HUES6 (cell line): ENCODE data around the gene ABCC5.

ENCODE experiments used
- H3K27ac ChIP-seq: 2 replicates; pipeline ENCODE4 v1.7.0; 2013; ENCODE audit warnings: low read depth, mild to moderate bottlenecking, low read length, inconsistent platforms
- H3K27me3 ChIP-seq: 2 replicates; pipeline ENCODE4 v1.6.1; 2013; ENCODE audit warnings: low read length; ENCODE audit not compliant: control insufficient read depth, insufficient read depth
- H3K36me3 ChIP-seq: 2 replicates; pipeline ENCODE4 v1.6.1; 2013; ENCODE audit warnings: low read length; ENCODE audit not compliant: control insufficient read depth, insufficient read depth
- H3K4me1 ChIP-seq: 2 replicates; pipeline ENCODE4 v1.6.1; 2013; ENCODE audit warnings: low read length; ENCODE audit not compliant: control insufficient read depth, insufficient read depth
- H3K4me3 ChIP-seq: 2 replicates; pipeline ENCODE4 v1.5.1; 2013; ENCODE audit warnings: low read depth, low read length
- H3K9ac ChIP-seq: one replicate; pipeline ENCODE4 v1.6.1; 2013; ENCODE audit warnings: mild to moderate bottlenecking, low read length
- H3K9me3 ChIP-seq: 2 replicates; pipeline ENCODE4 v1.6.1; 2013; ENCODE audit warnings: low read depth, low read length; ENCODE audit not compliant: control insufficient read depth, insufficient read depth

ABCC5 gene

DNA sequence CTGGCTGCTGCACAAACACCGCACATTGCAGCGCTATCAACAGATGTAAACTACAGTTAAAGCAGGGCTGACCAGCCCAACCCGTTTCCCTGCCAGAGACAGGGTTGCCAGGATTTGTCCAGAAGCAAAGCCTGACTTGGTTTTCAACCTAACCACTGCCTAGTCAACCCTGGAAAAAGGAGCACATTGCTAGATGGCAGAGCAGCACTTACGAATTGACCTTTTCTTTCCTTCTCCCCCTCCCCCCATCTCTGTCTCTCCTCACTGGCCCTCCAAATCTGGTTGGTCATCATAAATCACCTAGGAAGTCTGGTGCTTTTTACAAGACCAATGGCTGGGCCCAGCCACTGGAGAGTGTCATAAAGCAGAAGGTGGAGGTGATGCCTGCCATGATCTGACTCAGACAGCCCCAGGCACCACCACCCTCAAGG, 51.3 kb downstream of the ABCC5 start:
- Histone ChIP-seq H3K36me3 (peaks cover 79% of the 10 kb centered on the region), H3K4me1 (peaks cover 16% of the 10 kb centered on the region; the same call in 1 of the 2 replicates), H3K27ac (no peak overlapping the region), H3K4me3 (no peak overlapping the region), H3K9ac (no peak overlapping the region), H3K27me3 (no peaks in the 10 kb centered on the region), H3K9me3 (no peaks in the 10 kb centered on the region)

DNA sequence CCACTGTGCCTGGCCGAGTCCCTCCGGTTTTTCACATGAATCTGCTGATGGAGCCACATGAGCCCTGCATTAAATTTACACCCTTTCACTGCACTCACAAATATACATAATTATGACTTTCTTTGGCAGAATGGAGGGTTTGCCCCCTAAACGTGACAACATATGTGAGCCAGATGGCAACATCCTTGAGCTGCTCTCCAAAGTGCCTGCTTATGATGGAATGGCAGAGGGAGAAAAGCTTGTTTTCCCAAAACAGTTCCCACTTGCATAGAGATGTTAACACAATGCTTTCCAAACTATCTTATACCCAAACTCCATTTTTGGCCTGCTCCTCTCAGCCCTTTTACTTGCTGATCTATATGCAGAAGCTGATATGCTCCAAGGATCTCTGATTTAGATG, 54.9 kb downstream of the ABCC5 start:
- Histone ChIP-seq H3K9me3 (no peaks in the 10 kb centered on the region), H3K9ac (no peak overlapping the region), H3K4me3 (no peak overlapping the region), H3K27me3 (no peaks in the 10 kb centered on the region), H3K4me1 (peaks cover 16% of the 10 kb centered on the region; the same call in 1 of the 2 replicates), H3K36me3 (peaks cover 83% of the 10 kb centered on the region), H3K27ac (no peak overlapping the region)

DNA sequence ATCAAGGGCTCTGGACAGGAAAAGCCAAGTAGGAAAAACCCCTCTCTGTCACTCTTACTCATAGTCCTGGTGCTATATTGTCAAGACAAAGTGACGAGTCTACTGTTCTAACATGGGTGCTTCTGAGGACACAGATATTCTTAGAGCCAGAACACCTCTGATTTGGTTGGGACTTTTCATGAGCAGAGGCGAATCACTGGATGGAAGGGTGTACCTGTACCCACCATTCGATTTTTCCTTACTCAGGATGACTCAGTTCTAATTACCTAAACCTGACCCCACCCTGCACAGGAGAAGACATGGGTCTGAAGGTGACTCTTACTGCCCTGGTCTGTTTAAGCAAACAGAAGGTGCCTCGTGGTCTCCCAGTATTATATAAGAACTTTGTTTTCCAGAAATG, 58.5 kb downstream of the ABCC5 start:
- no peak overlapping the region; the same call in 1 of the 2 replicates for H3K27ac ChIP-seq
- H3K9me3 ChIP-seq, result no peaks in the 10 kb centered on the region
- H3K36me3 ChIP-seq, result peaks cover 62% of the 10 kb centered on the region
- no peak overlapping the region for H3K9ac ChIP-seq
- H3K4me3 ChIP-seq, result no peak overlapping the region
- H3K4me1 ChIP-seq, result peaks cover 15% of the 10 kb centered on the region
- no peaks in the 10 kb centered on the region for H3K27me3 ChIP-seq

DNA sequence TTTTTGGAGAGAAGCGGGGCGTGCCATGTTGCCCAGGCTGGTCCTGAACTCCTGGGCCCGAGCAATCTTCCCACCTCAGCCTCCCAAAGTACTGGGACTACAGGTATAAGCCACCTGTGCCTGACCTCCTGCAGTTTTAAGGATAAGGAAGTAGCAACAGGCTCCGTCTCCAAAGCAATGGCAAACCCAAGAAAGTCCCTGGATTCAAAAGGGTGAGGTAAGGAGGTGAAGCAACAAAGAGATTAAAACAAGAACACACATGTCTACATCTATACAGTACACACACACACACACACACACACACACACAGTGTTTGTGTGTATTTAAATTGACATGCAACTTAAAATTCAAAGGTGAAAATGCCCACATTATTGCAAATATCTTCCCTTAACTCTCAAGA, 58.9 kb downstream of the ABCC5 start:
- Histone ChIP-seq H3K4me1 (peaks cover 15% of the 10 kb centered on the region), H3K27me3 (no peaks in the 10 kb centered on the region), H3K27ac (no peak overlapping the region; the same call in 1 of the 2 replicates), H3K9ac (no peak overlapping the region), H3K36me3 (peaks cover 57% of the 10 kb centered on the region), H3K4me3 (no peak overlapping the region), H3K9me3 (no peaks in the 10 kb centered on the region)

DNA sequence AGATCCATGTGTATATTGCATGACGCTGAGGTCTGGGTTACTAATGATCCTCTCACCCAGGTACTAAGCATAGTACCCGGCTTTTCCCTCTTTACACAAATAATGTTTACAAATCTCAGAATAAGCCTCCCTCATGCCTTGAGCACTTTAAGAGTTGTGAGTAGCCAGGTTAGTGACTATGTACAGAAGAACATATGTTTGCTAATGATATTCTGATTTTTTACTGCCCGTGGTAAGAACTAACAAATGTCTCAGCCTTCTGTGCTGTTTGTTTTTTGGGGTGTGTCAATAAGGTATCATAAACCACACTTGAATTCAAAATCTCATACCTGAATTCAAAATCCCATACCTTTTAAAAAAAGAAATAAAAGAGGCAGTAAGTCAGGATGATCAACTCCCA, 59.5 kb downstream of the ABCC5 start:
- Histone ChIP-seq H3K36me3 (peaks cover 52% of the 10 kb centered on the region), H3K27ac (no peak overlapping the region), H3K9ac (no peak overlapping the region), H3K4me1 (peaks cover 15% of the 10 kb centered on the region), H3K27me3 (no peaks in the 10 kb centered on the region), H3K4me3 (no peak overlapping the region), H3K9me3 (no peaks in the 10 kb centered on the region)

DNA sequence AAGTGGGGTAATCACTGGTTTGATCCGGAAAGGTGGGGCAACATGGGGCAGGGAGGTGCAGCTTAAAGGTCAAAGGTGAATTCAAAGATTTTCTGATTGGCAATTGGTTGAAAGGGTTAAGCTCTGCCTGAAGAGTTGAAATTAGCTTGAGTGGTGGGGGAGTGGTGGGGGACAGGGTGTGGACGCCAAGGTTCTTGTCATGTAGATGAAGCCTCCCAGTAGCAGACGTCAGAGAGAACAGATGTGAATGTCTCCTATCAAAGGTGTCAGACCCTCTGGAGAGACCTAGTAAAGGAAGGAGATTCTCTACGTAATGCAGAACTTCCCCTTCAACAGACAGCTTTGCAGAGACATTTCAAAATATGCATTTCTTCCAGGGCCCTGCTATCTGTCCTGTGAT, 62.8 kb downstream of the ABCC5 start:
- Histone ChIP-seq H3K9me3 (no peaks in the 10 kb centered on the region), H3K36me3 (peaks cover 48% of the 10 kb centered on the region), H3K27me3 (no peaks in the 10 kb centered on the region), H3K27ac (peak overlapping the region; percentile 51; the same call in 1 of the 2 replicates), H3K9ac (peak overlapping the region; percentile 15), H3K4me1 (peaks cover 17% of the 10 kb centered on the region), H3K4me3 (no peak overlapping the region; the same call in 1 of the 2 replicates)

DNA sequence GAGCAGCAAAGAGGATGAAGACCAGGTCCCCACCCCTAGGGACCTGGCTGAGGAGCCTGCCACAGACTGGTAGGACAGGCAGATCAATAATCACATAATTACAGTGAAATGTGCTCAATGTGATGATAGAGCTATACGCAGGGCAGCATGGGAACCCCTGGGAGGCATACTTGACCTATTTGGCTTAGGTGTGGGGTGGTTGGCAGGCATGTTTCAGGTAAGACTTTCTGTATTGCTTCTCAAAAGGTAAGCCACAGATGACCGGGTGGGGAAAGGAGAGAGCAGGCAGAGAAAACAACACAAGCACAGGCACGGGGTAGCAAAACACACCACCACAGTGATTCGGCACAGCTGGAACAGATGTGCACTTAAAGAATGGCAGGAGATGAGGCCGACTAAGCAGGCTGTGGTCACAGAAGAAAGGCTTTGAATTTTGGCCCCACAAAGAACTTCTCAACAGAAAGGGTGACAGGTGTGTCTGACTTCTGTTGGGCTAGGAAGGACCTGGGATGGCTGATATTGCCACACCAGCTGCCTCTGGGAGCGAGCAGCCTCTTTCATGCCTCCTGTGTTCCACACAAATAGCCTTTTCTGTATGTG, 64.1 kb downstream of the ABCC5 start:
- Histone ChIP-seq H3K27ac (no peak overlapping the region), H3K9ac (no peak overlapping the region), H3K36me3 (peaks cover 49% of the 10 kb centered on the region), H3K4me1 (peaks cover 17% of the 10 kb centered on the region), H3K4me3 (no peak overlapping the region), H3K9me3 (no peaks in the 10 kb centered on the region), H3K27me3 (no peaks in the 10 kb centered on the region)

DNA sequence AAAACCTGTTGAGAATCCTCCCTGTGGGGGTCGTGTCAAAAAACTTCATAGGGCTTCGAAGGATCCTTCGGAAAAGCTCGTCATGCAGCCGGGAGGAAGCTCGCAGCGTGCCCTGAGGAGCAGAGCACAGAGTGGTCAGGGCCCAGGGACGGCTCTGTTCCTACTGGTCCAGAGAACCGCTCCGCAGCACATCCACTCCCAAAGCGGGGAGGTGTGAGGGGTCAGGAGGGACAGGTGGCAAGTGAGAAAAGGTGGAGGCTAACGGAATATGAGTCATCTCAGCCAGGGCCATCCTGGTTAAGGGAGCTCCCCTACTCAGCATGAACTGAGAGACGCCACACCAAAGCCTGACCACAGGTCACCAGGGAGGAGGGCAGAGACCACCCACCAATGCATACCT, 66.2 kb downstream of the ABCC5 start:
- Histone ChIP-seq H3K9me3 (no peaks in the 10 kb centered on the region), H3K4me3 (no peak overlapping the region), H3K27me3 (no peaks in the 10 kb centered on the region), H3K9ac (no peak overlapping the region), H3K4me1 (peaks cover 17% of the 10 kb centered on the region), H3K36me3 (peaks cover 53% of the 10 kb centered on the region), H3K27ac (no peak overlapping the region)

DNA sequence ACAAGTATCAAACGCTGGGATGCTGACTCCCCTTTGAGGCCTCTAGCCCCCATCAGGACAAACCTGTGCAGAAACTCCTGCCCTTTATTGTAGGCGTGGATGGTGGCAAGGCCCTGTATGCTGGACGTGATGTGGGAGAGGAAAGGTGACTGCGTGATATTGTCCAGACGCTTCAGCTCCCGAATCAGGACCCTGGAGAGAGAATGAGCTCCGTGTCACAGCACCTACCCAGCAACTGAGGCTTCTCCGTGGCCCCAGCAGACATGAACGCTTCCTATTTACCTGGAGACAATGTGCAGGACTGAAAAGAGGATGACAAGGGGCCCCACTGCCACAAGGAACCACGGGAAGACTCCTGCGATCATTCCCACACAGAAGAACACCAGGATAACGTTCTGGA, 68.0 kb downstream of the ABCC5 start:
- Histone ChIP-seq H3K4me3 (no peak overlapping the region), H3K36me3 (peaks cover 65% of the 10 kb centered on the region), H3K9ac (no peak overlapping the region), H3K9me3 (no peaks in the 10 kb centered on the region), H3K27me3 (no peaks in the 10 kb centered on the region), H3K4me1 (peaks cover 7% of the 10 kb centered on the region), H3K27ac (no peak overlapping the region)

DNA sequence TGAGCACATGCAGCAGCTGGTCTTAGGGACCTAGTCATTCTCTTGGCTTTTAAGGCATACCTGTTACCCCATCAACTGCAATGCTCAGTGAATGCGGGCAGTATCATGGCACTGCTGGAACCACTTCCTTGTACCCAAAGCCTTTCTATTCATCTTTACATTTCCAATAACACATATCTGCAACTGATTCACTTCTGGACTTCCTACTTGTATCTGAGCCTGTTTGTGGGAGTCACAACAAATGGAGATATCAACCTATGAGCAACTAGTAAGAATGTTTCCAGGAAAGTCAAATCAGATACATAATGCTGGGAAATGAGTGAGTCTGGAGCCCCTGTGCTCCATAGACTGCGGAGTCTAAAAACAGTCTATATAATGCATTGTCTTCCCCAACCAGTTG, 71.6 kb downstream of the ABCC5 start:
- Histone ChIP-seq H3K4me3 (no peak overlapping the region), H3K9me3 (no peaks in the 10 kb centered on the region), H3K4me1 (no peaks in the 10 kb centered on the region), H3K36me3 (peaks cover 76% of the 10 kb centered on the region), H3K27me3 (no peaks in the 10 kb centered on the region), H3K9ac (no peak overlapping the region), H3K27ac (no peak overlapping the region)

DNA sequence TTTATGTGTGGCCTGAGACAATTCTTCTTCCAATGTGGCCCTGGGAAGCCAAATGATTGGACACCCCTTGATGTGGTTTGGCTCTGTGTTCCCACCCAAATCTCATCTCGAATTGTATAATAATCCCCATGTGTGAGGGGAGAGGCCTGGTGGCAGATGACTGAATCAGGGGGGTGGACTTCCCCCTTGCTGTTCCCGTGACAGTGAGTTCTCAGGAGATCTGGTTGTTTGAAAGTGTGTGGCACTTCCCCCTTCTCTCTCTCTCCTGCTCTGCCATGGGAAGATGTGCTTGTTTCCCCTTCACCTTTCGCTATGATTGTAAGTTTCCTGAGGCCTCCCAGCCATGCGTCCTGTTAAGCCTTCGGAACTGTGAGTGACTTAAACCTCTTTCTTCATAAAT, 72.9 kb downstream of the ABCC5 start:
- H3K4me1 ChIP-seq, result no peaks in the 10 kb centered on the region
- peaks cover 73% of the 10 kb centered on the region for H3K36me3 ChIP-seq
- H3K9ac ChIP-seq, result no peak overlapping the region
- no peaks in the 10 kb centered on the region for H3K9me3 ChIP-seq
- no peak overlapping the region for H3K27ac ChIP-seq
- no peaks in the 10 kb centered on the region for H3K27me3 ChIP-seq
- H3K4me3 ChIP-seq, result no peak overlapping the region
